Stimulated activated CD8-positive, alpha-beta memory T cell treated with anti-CD3 and anti-CD28 coated beads, Interleukin-12 subunit alpha, Interleukin-12 subunit beta, amount 100 ng/mL, for 24 hours (primary cell): Measurements from ENCODE around the gene TFAP2A.

Experiments used
- DNase-seq: peaks from one replicate; pipeline ENCODE4 v3.0.0-alpha.2; 2020; ENCODE audit errors: extremely low read depth

The TFAP2A gene

GRCh38 chr6:10425975-10426780, 11.3 kb upstream of the TFAP2A start:
- no peak for DNase-seq

GRCh38 chr6:10425176-10425974, 10.5 kb upstream of the TFAP2A start:
- no peak for DNase-seq

- DNase-seq = no peak
Observed at GRCh38 chr6:10424040-10424439, 9.2 kb upstream of the TFAP2A start.

GRCh38 chr6:10422737-10423034, 7.8 kb upstream of the TFAP2A start:
- DNase-seq = no peak

- DNase-seq = no peak
Observed at GRCh38 chr6:10421921-10422736, 7.3 kb upstream of the TFAP2A start.

GRCh38 chr6:10421158-10421920, 6.5 kb upstream of the TFAP2A start:
- DNase-seq = no peak

- no peak for DNase-seq
Observed at GRCh38 chr6:10420546-10421157, 5.8 kb upstream of the TFAP2A start.

GRCh38 chr6:10419749-10420545, 5.1 kb upstream of the TFAP2A start:
- DNase-seq = no peak

GRCh38 chr6:10418862-10419748, 4.2 kb upstream of the TFAP2A start:
- no peak for DNase-seq

- no peak for DNase-seq
Observed at GRCh38 chr6:10418361-10418861, 3.5 kb upstream of the TFAP2A start.

- no peak for DNase-seq
Observed at GRCh38 chr6:10417681-10418104, 2.8 kb upstream of the TFAP2A start.

- DNase-seq = no peak
Observed at GRCh38 chr6:10416863-10417641, 2.2 kb upstream of the TFAP2A start.

GRCh38 chr6:10416516-10416862, 1.6 kb upstream of the TFAP2A start:
- DNase-seq = no peak

GRCh38 chr6:10415617-10416480, 975 bp upstream of the TFAP2A start:
- no peak for DNase-seq

GRCh38 chr6:10413850-10414738, 780 bp downstream of the TFAP2A start:
- no peak for DNase-seq

GRCh38 chr6:10413262-10413849, 1.5 kb downstream of the TFAP2A start:
- no peak for DNase-seq
